Stimulated activated CD8-positive, alpha-beta memory T cell treated with anti-CD3 and anti-CD28 coated beads, Interleukin-4, amount 100 ng/mL, for 24 hours (primary cell): ENCODE results near the gene RNF212.
"Not testable (repeated sequence)": the region's sequence is repeated elsewhere in the genome, so short reads cannot be mapped to it uniquely, and the experiment has no call there.

Experiments used
- DNase-seq: peaks from one replicate; pipeline ENCODE4 v3.0.0-alpha.2; 2020; ENCODE audit warnings: low read depth

The RNF212 gene, protein sequence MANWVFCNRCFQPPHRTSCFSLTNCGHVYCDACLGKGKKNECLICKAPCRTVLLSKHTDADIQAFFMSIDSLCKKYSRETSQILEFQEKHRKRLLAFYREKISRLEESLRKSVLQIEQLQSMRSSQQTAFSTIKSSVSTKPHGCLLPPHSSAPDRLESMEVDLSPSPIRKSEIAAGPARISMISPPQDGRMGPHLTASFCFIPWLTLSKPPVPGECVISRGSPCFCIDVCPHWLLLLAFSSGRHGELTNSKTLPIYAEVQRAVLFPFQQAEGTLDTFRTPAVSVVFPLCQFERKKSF

DNA sequence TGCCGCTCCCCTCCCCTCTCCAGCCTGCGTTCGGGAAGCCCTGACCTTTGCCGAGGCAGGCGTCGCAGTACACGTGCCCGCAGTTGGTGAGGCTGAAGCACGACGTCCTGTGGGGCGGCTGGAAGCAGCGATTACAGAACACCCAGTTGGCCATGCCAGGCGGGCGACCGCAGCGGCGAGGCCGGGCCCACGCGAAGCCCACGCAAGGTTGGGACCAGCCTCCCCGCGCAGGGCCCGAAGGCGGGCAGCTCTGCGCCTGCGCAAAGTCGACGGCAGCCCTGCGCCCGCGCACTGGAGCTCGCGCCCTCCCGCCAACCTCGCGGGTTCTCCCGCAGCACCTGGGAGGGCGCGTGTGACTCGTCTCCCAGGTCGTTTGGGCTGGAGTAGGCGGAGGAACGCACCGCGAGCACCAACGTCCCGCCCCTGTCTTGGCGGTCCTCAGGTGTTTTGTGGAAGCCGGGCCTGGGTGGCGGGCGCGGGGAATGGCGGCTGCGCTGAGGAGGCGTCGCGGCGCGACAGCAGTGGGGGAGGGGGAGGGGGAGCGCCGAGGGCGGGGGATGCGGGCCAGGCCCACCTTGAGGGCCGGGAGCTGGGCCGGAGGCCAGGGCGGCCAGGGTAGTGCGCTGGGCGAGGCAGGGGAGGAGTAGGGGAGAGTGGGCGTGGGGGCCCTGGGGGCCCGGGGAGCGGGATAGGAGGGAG lies at the start of gene RNF212:
RNF212 (minus strand) TSS at position 254 of the 699 bp plus-strand sequence; CDS start at position 154, 100 bp downstream.
- DNase-seq = peak; percentile 8

GRCh38 chr4:1160351-1160750 lies 47.0 kb upstream of the RNF212 start:
- DNase-seq = no peak

DNA sequence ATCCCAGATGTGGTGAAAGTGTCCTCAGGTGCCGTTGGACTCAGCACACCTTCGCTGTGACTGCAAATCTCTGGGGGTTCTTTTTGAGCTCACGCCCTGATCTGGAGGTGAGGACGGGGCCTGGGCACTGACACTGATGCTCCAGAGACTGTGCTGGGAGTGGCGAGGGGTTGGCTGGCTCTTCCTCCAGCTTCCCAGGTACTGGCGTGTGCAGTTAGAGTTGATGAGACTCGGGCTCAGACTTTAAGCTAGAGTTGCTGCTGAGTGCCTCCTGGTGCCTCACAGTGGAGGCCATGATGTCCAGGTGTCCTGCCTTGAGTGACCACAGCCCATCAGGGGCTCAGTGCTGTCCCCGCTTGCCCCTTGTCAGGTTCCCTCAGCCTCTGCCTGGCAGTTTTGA lies 42.7 kb upstream of the RNF212 start:
- DNase-seq = no peak

DNA sequence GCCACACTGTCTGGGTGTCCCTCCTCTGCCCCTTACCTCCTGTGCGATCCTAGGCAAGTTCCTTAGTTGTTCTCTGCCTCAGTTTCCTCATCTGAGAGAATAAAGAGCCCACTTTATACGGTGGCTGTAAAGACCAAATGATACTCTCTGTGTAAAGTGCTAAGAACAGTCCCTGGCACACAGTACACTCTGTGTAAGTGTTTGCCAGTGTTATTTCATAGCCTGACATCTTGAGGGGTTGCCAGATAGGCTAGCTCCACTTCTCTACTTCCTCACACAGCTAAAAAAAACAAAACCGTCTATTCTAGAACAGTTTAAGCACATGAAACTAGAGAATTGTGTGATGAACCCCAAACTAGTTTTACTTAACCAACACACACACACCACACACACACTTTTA lies 42.0 kb upstream of the RNF212 start:
- DNase-seq = no peak

DNA sequence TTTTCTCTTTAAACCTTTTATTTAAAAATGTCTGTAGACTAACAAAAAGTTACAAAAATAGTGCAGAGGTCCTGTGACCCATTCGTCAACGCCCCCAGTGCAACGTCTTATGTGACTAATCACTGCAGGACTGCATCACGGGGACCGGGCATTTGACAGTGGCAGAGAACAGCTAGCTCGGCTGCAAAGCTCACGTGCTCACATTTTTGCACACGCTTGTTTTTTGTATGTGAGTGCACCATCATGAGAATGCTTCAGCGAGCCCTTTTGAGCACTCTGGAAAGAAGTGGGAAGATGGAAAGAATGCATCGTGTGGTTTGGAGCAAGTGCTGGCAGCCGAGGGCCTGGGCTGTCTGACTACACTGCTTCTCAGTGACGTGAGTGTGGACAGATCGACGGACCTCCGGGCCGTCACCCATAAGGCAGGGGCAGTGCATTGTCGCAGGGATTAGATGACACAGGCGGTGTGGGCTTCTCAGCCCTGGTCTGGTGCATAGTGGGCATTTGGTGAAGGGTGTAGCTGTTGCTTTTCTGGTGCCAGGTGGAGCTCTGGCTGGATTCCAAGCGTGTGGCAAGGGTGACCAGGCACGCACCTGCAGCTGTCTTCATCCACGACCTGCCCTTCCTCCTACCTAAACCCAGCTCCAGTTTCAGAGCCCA lies 41.3 kb upstream of the RNF212 start:
- no peak for DNase-seq

- no peak for DNase-seq
Measured at GRCh38 chr4:1154126-1154522, 40.8 kb upstream of the RNF212 start.

- no peak for DNase-seq
Measured at GRCh38 chr4:1153567-1154090, 40.3 kb upstream of the RNF212 start.

DNA sequence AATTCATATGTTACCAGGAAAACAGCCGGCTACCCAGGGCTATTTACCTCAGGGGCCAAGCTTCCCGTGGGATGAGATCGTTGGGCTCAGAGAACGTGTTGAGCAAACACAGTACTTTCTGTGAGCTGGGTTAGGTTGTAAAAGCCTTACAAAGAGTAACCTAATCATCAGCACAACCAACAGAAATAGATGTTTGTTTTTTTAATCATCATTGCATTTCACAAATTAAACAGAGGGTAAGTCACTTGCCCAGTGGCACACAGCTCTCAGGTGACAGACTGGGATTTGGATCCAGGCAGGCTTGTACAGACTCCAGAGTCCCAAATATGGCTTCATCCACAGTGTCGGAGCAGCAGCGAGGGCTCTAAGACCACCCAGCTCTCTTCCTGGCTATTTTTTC lies 38.9 kb upstream of the RNF212 start:
- DNase-seq = no peak

DNA sequence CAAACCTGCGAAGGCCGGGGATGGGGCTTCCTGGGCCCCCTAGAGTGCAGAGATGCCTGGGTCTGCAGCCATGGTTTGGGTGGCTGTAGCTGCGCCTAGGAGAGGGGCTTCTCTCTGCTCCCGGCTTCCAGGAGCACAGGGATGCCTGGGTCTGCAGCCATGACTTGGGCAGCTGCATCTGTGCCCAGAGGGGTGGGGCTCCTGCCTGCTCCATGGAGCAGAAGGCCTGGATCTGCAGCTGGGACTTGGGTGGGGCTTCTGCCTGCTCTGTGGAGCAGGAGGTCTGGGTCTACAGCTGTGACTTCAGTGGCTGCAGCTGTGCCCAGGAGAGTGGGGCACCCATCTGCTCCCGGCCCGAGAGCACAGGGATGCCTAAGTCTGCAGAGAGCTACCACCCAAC lies 38.2 kb upstream of the RNF212 start:
- no peak for DNase-seq

GRCh38 chr4:1150875-1151274 lies 37.5 kb upstream of the RNF212 start:
- no peak for DNase-seq

GRCh38 chr4:1139860-1140259 lies 26.5 kb upstream of the RNF212 start:
- no peak for DNase-seq

DNA sequence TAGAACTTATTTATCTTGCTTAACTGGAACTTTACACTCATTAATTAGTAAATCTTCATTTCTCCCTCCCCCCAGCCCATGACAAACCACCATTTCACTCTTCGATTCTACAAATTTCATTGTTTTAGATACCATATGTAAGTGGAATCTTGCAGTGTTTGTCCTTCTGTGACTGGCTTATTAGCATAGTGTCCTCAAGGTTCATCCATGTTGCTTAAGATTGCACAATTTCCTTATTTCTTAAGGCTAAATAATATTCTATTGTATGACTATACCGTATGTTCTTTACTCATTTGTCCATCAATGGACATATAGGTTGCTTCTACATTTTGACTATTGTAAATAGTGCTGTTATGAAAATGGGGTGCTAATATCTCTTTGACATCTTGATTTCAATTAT lies 24.5 kb upstream of the RNF212 start:
- no peak for DNase-seq

DNA sequence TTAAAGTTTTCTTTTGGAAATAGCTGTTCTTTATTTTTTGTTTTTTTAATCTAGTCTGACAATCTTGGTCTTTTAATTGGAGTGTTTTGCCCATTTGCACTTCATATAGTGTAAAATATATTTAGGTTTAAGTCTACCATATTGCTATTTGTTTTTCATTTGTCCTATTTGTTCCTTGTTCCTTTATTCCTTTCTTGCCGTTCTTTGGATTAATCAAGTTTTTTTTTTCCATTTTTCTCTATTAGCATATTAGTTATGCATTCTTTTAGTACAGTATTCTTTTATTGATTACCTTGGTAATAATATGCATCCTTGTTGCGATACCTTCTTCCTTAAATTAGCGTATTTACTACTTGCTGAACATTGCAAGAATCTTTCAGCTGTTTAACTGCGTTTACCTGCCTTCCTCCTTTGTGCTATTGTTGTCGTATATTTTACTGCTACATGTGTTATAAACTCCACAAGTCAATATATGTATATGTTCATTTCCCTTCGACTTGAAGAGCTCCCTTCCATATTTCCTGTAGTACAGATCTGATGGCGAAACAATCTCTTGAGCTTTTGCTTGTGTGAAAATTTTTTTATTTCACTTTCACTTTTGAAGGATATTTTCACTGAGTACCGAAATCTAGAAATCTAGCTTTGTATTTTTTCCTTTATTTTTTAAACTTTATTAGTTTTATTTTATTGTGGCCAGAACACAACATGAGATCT lies 23.9 kb upstream of the RNF212 start:
- no peak for DNase-seq

DNA sequence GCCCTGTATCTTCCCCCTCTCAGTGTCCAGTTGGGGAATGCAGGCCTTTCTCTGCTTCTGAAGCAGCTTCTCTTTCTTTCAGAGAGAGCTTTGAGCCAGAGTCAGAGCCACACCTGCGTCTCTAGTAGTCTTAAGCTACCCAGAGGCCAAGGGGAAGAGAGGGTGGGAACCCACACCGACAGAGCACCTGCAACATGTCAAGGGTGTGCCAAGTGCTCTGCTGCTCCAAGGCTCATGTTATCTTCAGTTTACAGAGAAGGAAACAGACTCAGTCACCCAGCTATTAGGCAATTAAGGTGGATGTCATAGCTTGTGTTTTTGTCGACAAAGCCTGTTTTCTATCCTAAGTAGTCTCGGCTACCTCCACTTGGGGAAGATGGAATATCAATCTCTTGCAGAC lies 22.7 kb upstream of the RNF212 start:
- DNase-seq = no peak

DNA sequence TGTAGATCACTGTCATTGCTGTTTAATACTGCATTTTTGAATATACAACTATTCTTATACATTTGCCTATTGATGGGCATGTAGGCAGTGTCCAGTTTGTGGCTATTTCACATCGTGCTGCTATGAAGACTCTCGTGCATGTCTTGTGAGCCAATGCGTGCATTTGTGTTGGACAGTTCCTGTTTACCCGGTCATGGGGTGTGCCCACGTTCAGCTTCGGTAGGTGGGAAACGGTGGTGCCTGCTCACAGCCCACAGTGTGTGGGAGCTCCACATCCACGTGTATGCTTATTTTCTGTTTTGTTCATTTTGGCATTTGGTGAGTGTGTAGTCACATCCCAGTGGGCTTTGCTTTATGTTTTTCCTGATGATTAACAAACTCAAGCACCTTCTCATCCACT lies 19.7 kb upstream of the RNF212 start:
- DNase-seq = no peak

DNA sequence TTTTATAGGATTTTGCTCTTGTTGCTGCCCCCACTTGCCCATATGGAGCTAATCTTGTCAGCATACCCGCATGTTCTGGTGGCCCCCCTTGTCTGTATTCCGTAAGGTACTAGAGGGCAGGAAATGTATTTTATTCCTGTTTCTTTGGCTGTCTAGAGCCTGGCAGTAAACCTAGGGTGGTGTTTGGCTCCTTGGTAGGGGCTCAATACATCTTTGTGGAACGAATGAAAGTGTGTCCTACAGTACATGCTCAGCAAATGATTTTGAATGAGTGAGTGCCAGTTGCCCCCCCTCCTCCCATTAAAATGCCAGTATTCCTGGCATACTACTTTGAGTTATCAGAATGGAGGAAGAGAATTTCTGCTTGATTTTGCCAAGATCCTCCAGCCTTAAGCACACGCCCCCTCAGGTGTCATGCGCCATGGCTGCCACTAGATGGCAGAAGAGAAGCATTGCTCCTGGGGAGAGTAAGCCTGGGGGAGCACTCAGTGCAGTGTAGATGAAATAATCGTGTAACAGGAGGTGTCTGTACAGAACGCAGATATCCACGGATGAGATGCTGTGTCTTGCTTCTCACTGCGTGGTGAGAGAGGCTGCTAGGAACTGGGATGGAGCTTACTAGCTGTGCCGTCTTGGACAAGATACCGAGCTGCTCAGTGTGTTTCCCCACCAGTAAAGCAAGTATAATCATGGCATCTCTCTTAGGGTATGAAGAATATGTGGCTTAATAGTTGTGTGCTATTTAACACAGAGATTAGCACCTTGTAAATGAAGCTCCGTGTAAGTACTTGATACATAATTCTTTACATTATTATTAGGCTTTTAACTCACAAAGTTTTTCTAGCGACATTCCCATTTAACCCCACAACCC lies 17.2 kb upstream of the RNF212 start:
- DNase-seq = peak; percentile 54

- DNase-seq = no peak
Measured at GRCh38 chr4:1126506-1126905, 13.1 kb upstream of the RNF212 start.

- DNase-seq = not testable (repeated sequence)
Measured at GRCh38 chr4:1125466-1125865, 12.1 kb upstream of the RNF212 start.

GRCh38 chr4:1124818-1125217 lies 11.5 kb upstream of the RNF212 start:
- no peak for DNase-seq

DNA sequence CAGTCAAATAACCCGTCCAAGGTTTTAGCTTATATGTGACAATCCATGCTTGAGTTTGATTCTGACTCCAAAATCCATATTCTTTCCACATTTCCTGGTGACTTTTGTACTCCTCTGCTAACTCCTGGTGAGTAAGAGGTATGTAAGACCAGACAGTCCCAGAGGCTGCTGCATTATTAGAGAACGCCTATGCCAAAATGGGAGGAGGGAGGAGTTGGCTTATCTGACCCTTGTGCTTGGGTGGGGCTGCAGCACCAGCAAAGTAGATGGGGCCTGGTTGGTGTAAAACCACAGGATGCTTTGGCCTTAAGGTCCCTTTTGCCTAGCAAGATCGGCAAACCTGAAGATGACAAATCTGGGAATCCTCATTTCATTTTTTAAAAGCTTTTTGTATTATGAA lies 9.1 kb upstream of the RNF212 start:
- no peak for DNase-seq

GRCh38 chr4:1116838-1117237 lies 3.5 kb upstream of the RNF212 start:
- no peak for DNase-seq
